Fibroblast of the aortic adventitia (primary cell): ENCODE results near the gene NTRK3. TPM values are rescaled to one million over a fixed set of nuclear protein-coding genes. Genes with fewer than 3 reads are reported as not detected.

ENCODE experiments used
- DNase-seq: peaks from one replicate; pipeline ENCODE4 v3.0.0-alpha.2; 2010; ENCODE audit warnings: low read depth
- H3K4me3 ChIP-seq: 2 replicates; pipeline ENCODE4 v1.5.1; 2011; ENCODE audit warnings: low read depth, mild to moderate bottlenecking, control low read depth, low read length, moderate library complexity
- CTCF ChIP-seq: IDR thresholded peaks from 2 replicates; pipeline ENCODE4 v1.5.1; 2011; ENCODE audit warnings: mild to moderate bottlenecking, low read length, control low read depth, inconsistent platforms; ENCODE audit not compliant: insufficient read depth
- total RNA-seq: library from RNA; depleted of rRNA; stranded (reverse); fragments of >200 nt; gene quantifications from 2 replicates; pipeline ENCODE4 v1.2.3, GENCODE V29; 2012; ENCODE audit warnings: low replicate concordance

Gene NTRK3
- total RNA-seq, 1 donor: 19.6 TPM

DNA sequence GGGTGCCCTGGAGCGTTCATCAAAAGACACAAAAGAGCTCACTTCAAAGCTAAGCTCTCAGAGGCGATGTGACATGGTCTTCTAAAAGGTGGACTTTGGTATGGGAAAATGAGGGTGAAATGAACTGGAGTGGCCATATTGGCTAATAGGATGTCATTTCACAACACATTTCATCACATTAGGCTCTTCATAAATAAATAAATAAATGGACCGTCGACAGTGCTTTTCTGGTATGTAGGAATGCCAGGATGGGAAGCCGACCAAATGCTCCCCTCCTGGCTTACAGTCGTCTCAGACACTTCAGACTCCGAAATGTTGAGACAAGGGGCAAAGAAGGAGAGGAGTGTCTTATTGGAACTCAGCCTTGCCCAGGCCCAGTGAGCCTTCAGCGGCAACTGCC is 383.0 kb downstream of the NTRK3 start:
- DNase-seq: no peak
- no peak for TF ChIP-seq CTCF
- no peak overlapping the region for H3K4me3 ChIP-seq

DNA sequence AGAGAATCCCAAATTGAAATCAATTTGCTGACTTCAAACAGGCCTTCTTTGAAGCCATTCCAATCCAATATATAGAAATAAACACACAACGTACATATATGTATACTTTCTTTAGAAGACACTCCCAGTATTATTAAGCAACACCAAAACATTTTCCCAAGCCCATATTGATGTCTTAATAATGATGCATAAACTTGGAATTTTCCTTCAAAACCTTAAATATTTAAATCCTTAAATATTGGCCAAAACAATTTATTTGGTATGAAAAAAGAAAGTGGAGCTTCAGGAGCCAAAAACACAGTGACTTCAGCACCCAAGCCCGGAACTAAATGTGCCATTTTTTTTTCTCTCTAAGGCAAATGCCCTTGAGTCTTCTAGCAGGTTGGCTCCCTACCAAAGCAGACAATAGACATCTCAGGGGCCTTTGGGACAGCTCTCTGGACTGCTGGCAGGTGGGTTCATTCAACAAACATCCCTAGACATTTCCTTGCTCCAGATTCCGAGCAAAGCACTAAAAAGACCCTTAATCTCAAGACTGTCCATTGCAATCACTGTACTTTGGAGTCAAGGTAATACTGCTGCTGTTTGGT is 384.7 kb downstream of the NTRK3 start:
- DNase-seq: peak; percentile 59
- no peak overlapping the region for H3K4me3 ChIP-seq

GRCh38 chr15:87871258-87871681 is 385.3 kb downstream of the NTRK3 start:
- no peak overlapping the region for H3K4me3 ChIP-seq
- TF ChIP-seq CTCF: no peak
- peak; percentile 59 for DNase-seq

More for the DNA sequence above, 384.7 kb downstream of the NTRK3 start:
- TF ChIP-seq CTCF: no peak

- no peak for DNase-seq
- TF ChIP-seq CTCF: no peak
- no peak overlapping the region for H3K4me3 ChIP-seq
Measured at GRCh38 chr15:87866961-87867360, 389.6 kb downstream of the NTRK3 start.

DNA sequence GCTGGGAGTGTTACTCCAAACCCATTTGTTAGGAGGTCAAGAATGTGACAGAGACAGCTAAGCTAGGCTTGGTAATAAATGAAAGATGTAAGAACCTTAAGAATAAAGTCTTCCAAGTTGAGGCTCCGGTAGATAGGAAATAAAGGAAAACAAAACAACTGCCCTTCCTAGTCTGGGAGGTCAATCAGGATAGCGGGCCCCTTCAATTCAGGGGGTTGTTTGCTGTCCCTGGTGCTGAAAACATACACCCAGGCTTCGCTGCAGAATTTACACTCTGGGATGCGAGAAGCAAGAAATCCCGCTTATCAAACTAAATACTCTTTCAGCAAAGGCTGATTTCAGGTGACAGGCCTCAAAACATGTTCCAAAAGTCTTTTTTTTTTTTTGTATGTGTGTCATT is 393.4 kb downstream of the NTRK3 start:
- no peak overlapping the region for H3K4me3 ChIP-seq
- TF ChIP-seq CTCF: no peak
- peak; percentile 42 for DNase-seq

GRCh38 chr15:87860743-87861142 is 395.8 kb downstream of the NTRK3 start:
- H3K4me3 ChIP-seq: no peak overlapping the region
- no peak for DNase-seq
- no peak for TF ChIP-seq CTCF

DNA sequence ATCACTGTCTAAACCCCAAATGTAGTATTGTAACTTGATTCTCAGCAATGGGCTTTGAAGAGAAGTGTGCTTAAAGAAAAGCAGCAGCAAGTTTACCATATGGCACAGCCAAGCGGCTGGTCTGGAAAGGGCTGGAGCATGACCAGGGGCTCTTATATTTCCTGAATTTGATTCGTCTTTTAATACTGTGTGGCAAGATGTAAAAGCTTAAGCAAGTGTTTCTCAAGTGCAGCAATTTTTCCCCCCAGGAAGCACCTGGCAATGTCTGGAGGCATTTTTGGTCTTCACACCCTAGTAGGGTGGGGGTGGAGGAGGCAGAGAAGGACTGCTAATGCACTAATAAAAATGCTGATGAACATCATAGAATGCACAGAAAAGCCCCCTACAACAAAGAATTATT is 397.9 kb downstream of the NTRK3 start:
- DNase-seq: no peak
- no peak for TF ChIP-seq CTCF
- no peak overlapping the region for H3K4me3 ChIP-seq
